Measurements from ENCODE around the gene ELMO1.

ELMO1 gene

DNA sequence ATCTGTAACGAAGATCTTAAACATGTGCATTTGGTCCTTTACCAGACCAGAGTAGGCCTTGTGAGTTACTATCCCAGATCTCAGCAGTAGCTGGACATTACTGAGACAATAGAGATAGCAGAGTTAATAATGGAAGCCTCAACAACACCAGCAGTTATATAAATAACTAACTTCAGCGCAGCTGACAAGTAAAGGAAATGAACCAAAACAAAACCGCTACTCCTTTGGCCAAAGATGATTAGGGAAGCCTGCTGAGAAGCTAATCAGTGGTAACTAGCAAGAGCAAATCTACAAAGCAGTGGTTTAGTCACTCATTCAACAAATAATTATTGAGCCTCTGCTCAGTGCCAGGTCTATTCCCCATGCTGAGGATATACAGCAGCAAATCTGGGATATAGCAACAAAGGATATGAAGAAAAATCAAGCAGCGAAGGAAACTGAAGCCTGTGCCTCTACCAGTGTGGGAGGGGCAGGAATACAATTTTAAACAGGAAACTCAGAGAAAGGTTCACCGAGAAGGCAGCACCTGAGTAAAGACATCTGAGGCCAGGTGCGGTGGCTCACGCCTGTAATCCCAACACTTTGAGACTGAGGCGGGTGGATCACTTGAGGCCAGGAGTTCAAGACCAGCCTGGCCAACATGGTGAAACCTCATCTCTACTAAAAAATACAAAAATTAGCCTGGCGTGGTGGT, 103.6 kb downstream of the ELMO1 start:
- no peak for DNase-seq (ENCODE audit: low read depth in 3 of 3)

GRCh38 chr7:37342688-37343471, 105.8 kb downstream of the ELMO1 start:
- DNase-seq (ENCODE audit: low read depth in 3 of 3) = peak; percentile 43 to 53 (median 50)

DNA sequence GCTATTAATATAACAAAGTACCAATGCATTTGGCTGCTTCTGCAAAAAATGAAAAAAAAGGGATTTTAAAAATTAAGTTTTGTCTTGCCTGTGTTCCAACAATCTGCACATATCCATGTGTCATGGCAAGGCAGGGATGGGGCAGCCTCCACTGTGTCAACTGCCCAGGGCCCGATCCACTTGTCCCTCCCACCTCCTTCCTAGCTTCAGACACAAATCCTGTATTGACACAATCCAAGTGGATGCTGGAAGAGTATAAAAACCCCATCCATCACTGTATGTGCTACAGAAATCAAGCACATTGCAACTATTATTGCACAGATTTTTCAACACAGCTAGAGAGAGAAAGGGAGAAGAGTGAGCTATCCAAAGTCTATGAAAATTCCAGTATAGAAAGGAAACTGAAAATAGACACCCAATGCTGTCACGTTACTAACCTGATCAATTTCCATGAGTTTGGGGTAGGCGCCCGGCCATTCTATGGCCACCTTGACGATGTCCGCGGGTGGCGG, 106.4 kb downstream of the ELMO1 start:
- no peak for DNase-seq (ENCODE audit: low read depth in 3 of 3)

DNA sequence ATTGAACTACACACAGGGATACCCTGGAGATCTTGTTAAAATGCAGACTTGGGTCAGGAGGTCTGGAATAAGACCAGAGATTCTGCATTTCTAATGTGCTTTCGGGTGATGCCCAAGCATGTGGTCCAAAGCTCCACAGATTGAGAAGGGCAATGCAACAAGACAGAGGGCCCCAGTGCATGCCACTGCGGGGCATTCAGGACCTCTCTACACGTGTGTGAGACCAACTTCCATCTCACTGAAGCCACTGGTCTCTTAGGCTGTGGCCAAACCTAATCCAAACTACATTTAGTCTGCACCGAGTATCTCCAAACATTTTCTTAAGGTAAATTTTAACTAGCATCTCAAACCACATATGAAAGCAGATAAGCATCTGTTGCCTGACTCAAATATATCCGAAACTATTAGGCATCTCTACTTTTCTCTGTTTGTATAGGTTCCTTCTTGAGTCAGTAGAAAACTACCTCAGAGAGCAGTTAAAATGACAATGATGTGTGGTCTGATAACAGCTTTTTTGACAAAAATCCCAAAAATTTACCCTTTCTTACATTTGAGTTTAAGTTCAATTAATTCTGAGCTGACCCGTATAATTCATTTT, 107.5 kb downstream of the ELMO1 start:
- DNase-seq (ENCODE audit: low read depth in 3 of 3) = no peak

DNA sequence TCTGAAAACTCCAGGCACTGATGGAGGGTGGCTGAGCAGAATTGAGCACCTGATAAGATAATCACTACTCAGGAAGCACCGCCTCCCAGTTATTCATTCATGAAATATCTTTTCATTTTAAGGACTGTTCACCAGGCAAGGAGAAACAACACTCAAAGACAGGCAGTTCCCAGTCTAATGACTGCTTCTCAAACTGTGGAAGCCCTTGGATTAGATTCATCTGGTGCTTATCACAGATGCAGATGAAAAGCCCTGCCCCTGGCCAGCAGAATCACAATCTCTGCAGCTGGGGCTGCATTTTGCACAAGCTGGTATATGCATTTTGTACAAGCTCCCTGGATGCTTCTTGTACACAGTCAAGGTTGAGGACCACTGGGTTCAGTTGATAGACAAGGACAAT, 109.7 kb downstream of the ELMO1 start:
- no peak for DNase-seq (ENCODE audit: low read depth in 3 of 3)

GRCh38 chr7:37337522-37337921, 111.1 kb downstream of the ELMO1 start:
- no peak for DNase-seq (ENCODE audit: low read depth in 3 of 3)

DNA sequence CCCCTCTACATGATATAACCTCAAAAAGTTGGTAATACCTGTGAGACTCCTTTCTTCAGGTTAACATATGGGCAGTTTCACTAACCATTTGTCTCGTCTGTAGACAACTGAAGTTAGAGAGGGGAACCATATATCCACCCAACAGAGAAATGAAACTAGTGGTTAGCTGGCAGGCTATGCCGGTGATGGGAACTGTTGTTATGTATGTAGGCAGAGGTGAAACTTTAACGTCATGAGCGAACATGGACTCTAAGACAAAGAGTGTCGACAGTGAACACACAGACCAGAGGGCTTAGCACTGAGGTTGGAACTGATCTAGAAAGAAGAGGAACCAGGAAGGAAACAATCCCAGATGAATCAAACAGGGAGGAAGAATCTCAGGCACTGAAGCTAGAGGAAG, 112.4 kb downstream of the ELMO1 start:
- peak in 2 of 3 experiments; percentile 22 to 26 for DNase-seq (ENCODE audit: low read depth in 3 of 3)

DNA sequence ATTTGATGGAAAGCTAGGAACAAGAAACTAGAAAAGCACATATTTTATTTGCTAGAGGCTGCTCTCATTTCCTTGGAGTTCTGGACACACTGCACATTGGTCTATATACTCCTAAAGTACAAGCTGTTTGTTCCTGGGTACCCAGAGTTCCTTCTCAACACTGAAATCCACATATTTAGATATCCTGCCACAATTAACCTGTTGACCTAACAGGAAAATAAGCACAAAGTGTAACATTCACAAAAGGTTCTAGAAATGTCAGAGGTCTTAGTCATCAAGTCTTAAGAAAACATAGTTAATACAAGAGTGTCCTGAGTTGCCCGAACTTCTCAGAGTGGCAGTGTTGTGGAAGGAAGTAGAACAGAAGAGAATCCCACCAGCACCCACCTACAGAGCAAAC, 115.6 kb downstream of the ELMO1 start:
- no peak for DNase-seq (ENCODE audit: low read depth in 3 of 3)

DNA sequence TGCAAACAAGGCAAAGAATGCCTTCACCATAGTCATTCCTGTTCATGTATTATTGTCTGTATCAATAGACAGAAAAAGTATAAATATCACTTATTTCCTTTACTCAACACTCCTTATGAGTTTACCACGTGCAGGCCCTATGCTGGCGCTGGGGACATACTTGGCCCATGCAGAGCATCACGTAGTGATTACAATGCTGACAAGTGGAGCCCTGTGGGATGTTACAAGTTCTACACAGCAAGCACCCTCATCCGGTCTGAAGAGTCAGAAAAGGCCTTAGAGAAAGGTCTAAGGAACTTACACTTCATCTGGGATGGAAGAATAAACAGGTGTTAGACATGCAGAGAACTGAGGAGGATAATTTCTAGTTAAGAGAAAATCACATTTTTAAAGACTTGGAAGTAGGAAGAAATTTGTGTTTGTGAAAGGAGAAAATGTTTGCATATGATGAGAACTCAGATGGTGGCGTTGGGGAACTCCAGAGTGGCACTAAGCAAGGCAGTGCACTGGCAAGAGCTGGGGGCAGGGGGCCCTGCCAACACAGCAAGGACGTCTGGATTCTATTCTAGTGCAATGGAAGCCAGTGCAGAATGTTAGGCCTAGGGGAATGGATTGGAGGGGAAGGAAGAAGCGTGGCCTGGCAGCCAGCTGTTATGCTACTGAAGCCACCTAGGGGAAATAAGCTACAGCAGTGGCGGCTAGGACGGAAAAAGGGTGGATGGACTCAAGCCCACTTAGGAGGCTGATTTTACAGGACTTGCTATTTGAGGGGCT, 116.2 kb downstream of the ELMO1 start:
- DNase-seq (ENCODE audit: low read depth in 3 of 3) = no peak

DNA sequence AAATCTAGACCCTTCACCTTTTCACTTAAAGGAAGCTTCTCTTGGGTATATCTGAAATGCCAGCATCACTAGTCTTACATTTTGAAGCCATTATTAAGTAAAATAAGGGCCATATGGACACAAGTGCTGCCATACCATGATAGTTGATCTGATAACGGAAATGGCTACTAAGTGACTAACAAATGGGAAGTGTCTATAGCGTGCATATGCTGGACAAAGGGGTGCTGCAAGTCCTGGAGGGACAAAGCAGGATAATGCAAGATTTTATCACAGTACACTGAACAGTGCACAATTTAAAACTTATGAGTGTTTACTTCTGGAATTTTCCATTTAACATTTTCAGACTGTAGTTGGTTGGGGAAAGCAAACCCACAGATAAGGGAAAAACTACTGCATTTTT, 117.9 kb downstream of the ELMO1 start:
- DNase-seq (ENCODE audit: low read depth in 3 of 3) = no peak

GRCh38 chr7:37329940-37330339, 118.7 kb downstream of the ELMO1 start:
- DNase-seq (ENCODE audit: low read depth in 3 of 3) = no peak

DNA sequence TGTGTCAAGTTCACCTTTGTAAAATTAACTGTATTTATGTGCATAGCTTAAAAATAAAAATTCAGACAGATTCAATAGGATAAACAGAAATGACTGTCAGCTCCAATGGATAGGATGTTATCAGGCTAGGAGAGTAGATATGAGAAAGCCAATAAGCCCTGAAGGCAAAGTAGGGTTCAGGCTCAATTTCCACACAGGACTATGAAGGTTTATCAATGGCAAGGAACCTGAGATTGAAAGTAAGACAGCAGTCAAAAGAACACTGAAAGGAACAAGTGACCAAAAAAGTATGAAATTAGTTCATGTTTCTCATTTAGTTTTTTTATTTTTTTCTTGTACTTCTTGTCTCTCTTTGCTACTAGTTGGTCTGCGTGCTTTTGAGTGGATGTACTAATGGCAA, 121.4 kb downstream of the ELMO1 start:
- DNase-seq (ENCODE audit: low read depth in 3 of 3) = no peak

DNA sequence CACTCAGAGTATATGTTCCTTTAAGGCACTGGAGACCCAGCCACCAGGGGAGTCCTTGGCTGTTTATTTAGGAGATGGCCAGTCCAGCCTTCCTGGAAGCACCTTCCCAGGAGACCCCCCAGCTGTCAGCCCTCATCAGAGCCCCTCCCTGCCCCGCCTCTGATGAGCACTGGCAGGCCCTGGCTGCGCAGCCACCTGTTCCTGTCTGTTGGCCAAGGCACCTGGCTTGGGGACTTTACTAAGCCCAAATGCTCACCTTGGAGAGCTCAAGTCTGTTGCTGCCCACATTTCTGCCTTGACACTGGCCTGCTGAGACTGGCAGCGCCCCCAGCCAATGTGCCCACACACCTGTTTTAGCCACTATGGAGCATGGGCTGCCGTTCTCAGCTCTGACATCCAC, 124.7 kb downstream of the ELMO1 start:
- no peak for DNase-seq (ENCODE audit: low read depth in 3 of 3)

DNA sequence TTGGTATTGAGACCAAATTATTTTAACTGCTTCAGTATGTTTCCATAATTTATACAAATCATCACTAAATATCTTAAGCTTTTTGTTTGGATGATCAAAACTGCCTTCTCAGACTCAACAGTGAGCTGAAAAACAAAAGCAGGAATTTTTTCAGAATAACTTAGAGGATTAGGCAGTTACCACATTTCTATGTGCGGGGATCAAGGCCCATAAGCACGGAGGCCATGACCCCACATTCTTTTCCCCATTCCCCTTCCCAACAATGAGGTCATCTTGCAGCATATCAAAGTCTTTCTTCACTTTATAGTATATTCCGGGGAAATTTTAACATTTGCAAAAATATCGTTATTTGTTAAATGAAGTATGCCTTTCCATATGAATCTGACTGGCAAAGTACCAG, 125.8 kb downstream of the ELMO1 start:
- no peak for DNase-seq (ENCODE audit: low read depth in 3 of 3)

DNA sequence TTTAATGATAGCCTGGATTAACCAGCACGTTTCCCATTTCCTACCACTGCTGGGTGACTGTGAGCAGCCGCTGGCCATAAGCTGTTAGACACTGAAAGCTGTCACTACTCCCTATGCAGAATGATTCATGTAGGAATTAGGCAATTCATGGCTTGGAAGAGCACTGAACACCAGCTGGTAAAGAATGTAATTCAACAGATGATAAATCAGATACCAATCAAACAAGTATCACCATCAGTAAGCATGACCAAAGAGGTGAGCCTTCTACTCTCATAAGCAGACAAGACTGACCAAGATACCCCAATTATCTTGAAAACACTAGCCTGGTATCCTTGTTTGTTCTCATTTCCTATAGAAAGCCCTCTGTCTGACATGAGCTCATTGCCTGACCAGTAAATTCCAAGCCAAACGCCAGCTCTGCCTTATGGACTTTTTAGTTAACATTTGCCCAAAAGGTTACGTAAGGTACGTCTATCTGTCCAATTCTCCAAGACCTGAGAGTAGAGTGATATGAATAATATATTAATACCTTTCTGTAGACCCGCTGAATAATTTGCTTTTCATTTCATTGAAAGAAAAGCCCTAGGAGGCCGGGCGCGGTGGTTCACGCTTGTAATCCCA, 127.7 kb downstream of the ELMO1 start:
- no peak for DNase-seq (ENCODE audit: low read depth in 3 of 3)

DNA sequence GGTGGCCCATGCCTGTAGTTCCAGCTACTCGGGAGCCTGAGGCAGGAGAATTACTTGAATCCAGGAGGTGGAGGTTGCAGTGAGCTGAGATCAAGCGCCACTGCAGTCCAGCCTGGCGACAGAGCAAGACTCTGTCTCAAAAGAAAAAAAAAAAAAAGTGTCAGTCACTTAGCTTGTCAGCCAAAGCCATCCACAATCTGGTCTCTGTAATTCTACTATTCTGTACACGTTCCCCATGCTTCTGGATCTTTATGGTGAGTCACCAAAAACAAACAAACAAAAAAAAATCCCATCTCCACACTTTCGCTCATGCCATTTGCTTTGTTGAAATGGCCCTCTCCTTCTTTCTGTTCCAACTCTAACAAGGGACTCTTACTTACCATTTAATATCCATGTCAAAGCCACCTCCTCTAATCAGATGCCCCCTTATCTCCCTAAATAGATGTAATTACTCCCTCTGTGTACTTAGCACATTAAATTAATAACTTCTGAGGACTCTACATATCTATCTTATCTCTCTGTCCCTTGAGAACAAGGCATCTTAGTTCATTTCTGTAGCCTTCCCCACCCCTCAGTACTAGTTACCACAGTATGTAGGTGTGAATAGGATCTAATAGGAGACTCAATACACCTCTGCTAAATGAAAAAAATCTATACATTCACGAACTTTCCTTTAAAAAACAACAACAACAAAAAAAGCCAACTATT, 128.4 kb downstream of the ELMO1 start:
- DNase-seq (ENCODE audit: low read depth in 3 of 3) = no peak

DNA sequence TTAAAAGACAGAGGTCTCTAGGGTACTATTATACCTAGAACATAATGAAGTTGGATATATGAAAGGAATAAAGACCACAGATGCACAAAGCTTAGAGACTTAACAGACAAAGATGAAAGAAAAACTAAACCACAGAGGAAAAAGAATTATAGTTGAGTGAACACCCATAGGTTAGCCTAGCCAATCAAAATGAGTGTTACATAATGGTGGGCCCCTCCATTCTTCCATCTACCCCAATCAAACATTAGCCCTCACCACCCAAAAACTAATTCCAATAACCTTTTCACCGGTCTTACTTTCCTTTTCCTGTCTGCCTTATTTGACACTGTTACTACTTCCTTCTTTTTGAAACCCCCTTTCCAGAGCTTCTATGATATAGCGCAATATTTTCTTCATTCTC, 130.1 kb downstream of the ELMO1 start:
- no peak for DNase-seq (ENCODE audit: low read depth in 3 of 3)

DNA sequence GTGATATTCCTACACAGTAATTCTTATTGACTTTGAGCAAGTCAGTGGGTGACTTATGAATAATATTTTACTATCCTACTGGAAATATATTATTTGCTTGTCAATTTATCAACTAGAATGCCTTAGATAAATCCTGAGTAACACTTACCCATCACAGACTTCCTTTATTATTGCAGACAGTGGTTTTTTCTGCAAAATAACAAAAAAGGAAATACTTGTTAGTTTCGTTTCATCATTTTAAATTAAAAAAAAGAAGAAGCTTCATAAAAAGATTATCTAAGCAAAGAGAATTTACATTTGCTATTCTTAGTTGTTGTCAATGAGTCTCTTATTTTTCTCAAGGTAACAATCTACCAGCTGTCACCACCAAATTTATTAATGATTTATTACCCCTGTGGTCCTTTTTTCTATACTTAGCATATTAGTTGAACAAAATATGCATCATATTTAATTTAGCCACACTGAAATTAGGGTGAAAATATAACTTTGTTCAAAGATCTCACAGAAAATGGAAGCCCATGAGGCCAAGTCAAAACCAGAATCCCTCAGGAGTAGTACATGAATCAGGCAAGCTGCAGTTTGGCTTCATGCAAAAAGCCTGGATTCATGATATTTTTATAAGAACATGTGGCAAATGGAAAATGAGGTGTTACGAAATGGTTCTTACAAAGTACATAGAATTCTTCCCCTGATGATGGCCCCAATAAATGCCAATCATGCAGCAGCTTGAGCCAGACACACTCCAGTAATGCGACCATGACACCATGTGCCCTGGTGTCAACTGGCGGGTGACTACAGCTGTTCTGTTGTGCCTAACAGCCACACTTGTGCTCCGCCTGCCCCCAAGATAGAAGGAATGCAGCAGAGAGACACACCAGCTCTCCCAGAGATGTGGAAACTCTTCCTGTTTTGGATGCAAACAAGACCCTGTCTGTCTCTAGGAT, 132.6 kb downstream of the ELMO1 start:
- DNase-seq (ENCODE audit: low read depth in 3 of 3) = no peak

- DNase-seq (ENCODE audit: low read depth in 3 of 3) = no peak
Measured at GRCh38 chr7:37312608-37313007, 136.1 kb downstream of the ELMO1 start.

GRCh38 chr7:37311355-37311754, 137.3 kb downstream of the ELMO1 start:
- DNase-seq (ENCODE audit: low read depth in 3 of 3) = peak in 2 of 3 experiments; percentile 22 to 27
